Astrocyte of the cerebellum (primary cell): ENCODE data around the gene PIM1.
A peak's percentile ranks its signal among the peaks of the same experiment; 100 is the strongest.

Source experiments
- DNase-seq: peaks from one replicate; pipeline ENCODE4 v3.0.0-alpha.2; 2011; ENCODE audit warnings: low read depth
- H3K4me3 ChIP-seq: 2 replicates; pipeline ENCODE4 v1.5.1; 2011; ENCODE audit warnings: mild to moderate bottlenecking, low read depth, low read length, moderate library complexity
- in situ Hi-C: cut with HindIII; loops from 2 replicates; pipeline ENCODE4 v1.10.0; 2017; ENCODE audit warnings: low sequenced_read_pairs
- TF ChIP-seq, protein P1 (sequence below): IDR thresholded peaks from 2 replicates; pipeline ENCODE4 v1.5.1; 2012; ENCODE audit warnings: low read length, low read depth, moderate library complexity, mild to moderate bottlenecking; ENCODE audit errors: missing control alignments

PIM1 gene

DNA sequence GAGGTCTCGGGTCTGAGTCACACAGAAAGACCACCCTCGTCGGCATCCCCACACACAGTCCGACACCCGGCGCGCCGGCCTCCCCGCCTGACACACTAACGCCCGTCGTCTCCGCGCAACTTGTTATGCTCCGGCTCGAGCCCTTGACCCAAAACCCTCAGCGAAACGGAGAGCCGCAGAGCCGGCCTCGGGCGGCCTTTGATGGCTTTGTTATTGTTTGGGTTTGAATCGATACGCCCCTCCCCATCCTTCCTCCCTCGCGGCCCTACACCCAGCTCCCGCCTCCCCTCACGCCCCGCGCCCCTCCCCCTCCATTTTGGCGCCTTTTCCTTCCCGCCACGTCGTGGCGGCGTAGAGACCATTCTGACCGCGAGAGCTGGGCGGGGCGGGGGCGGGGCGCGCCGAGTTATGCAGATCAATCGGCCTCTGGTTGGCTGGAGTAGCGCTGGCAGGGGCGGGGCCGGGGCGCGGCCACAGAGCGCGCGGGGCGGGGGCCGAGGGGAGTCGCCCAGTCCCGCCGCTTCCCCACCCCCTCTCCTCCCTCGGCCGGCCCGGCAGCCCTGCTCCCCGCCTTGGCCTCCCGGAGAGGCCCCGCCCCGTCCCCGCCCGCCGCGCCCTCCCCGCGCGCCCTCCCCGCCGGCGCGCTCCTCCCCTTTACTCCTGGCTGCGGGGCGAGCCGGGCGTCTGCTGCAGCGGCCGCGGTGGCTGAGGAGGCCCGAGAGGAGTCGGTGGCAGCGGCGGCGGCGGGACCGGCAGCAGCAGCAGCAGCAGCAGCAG, at the start of gene PIM1:
PIM1 (plus strand) TSS at position 657 of the 777 bp plus-strand sequence. CDS start 424 bp downstream, outside the sequence.
- peak within 1 kb of the TSS; percentile 96 for H3K4me3 ChIP-seq
- DNase-seq = peak; percentile 90
- in situ Hi-C loops = loop anchor here (5.0 kb wide), 1 partner anchor 42 kb away; no protein-coding TSS in a partner anchor
- TF ChIP-seq, protein P1, sequence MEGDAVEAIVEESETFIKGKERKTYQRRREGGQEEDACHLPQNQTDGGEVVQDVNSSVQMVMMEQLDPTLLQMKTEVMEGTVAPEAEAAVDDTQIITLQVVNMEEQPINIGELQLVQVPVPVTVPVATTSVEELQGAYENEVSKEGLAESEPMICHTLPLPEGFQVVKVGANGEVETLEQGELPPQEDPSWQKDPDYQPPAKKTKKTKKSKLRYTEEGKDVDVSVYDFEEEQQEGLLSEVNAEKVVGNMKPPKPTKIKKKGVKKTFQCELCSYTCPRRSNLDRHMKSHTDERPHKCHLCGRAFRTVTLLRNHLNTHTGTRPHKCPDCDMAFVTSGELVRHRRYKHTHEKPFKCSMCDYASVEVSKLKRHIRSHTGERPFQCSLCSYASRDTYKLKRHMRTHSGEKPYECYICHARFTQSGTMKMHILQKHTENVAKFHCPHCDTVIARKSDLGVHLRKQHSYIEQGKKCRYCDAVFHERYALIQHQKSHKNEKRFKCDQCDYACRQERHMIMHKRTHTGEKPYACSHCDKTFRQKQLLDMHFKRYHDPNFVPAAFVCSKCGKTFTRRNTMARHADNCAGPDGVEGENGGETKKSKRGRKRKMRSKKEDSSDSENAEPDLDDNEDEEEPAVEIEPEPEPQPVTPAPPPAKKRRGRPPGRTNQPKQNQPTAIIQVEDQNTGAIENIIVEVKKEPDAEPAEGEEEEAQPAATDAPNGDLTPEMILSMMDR = no peak

DNA sequence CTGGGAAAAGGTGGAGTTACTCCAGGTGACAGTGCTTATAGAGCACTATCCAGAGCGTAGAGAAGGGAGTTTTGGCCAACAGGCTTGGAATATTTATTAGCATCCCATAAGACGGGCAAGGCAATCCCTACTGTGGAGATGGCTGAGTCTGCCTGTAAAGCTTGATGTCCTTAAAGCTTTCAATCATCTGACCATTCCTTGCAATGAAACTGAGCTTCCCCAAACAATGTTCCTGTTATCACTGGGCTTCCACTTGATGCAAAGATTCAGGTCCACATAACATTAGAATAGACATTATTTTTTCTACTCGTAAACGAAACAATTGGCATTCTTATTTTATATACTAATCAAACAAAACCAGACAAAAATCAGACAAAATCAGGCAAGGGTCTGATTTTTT, 48.4 kb upstream of the PIM1 start:
- TF ChIP-seq, protein P1 = no peak
- no peak for DNase-seq
- H3K4me3 ChIP-seq = no peak overlapping the region
- in situ Hi-C loops = no loop called here

DNA sequence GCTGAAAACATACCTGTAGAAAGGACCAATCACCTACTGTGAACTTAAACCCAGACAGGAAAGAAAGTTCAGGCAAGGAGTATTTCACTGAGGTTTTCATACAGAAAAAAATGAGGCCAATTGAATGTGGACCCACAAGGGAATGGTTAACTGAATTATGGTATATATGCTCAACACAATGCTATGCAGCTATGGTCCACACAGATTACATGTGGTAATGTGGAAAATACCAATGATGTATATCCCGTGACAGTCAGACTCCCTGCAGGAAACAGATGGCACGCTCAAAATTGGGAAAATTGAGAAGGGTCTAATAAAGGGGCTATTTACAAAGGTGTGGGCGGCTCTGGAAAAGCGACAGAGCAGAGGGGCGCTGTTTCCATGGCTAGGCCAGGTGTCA, 47.1 kb upstream of the PIM1 start:
- in situ Hi-C loops = no loop called here
- TF ChIP-seq, protein P1 = no peak
- no peak overlapping the region for H3K4me3 ChIP-seq
- DNase-seq = no peak

DNA sequence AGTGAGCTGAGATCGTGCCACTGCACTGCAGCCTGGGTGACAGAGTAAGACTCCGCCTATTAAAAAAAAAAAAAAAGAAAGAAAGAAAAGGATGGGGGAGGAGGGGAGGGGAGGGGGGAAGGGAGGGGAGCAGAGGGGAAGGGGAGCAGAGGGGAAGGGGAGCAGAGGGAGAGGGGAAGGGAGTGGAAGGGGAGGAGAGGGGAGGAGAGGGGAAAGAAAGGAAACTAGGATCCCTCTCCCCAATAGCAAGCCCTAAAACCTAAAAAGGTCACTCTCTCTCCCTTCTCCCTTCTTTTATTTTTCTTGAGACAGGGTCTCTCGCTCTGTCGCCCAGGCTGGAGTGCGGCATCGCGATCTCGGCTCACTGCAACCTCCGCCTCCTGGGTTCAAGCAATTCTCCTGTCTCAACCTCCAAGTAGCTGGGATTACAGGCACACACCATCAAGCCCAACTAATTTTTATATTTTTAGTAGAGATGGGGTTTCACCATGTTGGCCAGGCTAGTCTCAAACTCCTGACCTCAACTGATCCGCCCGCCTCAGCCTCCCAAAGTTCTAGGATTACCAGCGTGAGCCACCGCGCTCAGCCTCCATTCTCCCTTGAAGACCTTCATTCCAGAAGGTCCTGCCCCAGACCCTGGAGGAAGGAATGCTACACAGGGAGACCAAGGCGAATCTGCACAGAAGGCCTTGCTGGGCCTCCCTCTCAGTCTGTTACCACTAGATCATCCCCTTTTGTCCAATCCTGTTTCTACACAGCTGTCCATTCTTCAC, 45.8 kb upstream of the PIM1 start:
- in situ Hi-C loops = no loop called here
- no peak for DNase-seq
- no peak overlapping the region for H3K4me3 ChIP-seq
- TF ChIP-seq, protein P1 = no peak

DNA sequence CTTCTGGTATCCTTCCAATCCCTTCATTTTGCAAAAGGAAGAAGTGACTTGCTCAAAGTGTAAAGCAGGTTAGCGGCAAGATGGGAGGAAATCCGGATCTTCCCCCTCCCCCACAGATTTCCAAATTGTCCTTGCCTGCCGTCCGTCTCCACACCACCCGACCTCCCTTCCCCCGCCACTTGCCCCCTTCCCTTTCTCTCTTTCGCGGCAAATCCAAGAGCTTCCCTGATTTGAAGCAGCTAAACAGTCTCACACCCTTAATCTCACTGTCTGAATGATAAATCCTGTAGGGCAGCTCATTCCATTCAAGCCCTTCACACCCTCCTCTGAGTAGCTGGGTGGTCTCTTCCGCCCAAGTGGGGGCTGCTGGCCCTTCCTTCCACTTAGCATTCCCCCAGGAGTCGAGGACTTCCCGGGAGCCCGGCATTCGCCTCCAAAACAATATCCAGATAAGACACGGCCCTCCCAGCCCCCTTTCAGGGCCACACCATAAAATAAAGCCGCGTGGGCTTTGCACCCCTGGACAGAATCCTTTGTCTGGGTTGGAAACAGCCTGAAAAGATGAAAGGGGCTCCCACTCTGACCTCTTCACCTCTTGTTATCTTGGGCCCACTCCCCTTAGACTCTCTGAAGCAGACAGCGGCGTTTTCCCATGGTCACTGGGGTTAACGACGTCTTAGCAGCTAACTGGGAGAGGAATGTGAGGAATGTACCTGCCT, 44.0 kb upstream of the PIM1 start:
- no peak overlapping the region for H3K4me3 ChIP-seq
- in situ Hi-C loops = loop anchor here (5.0 kb wide), 1 partner anchor 41 kb away; no protein-coding TSS in a partner anchor
- TF ChIP-seq, protein P1 = no peak
- DNase-seq = no peak

DNA sequence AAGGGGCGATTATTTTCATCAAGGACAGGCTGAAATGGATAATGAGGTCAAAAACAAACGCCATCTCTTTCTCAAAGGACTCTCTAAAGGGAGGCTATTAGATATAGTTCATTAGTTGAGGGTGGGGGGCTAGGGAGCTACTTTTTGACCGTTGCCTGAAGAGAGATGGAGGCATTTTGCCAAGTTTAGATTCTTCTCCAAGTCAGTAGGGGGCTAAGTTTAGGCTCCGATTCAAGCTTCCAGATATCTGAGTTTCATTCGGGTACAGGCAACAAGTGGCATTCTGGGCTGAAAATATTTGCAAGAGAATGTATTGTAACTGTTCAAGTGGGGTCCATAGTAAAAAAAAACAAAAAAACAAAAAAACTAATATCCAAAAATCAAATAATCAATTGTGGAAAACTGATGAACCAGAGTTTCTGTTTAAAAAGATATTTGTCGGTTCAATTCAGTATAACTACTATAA, 43.4 kb upstream of the PIM1 start:
- DNase-seq = no peak
- no peak overlapping the region for H3K4me3 ChIP-seq
- in situ Hi-C loops = loop anchor here (5.0 kb wide), 1 partner anchor 41 kb away; no protein-coding TSS in a partner anchor
- TF ChIP-seq, protein P1 = peak; percentile 28
